DND-41 (cell line): ENCODE data around the gene CD200.

ENCODE experiments used
- CTCF ChIP-seq: IDR thresholded peaks from 2 replicates; pipeline ENCODE4 v1.5.1; 2012; ENCODE audit warnings: borderline replicate concordance, low read length, moderate library complexity, mild to moderate bottlenecking; ENCODE audit not compliant: poor library complexity, severe bottlenecking; ENCODE audit errors: extremely low read depth
- EZH2 ChIP-seq: IDR thresholded peaks from 3 replicates; pipeline ENCODE4 v1.6.1; 2012; ENCODE audit warnings: borderline replicate concordance, low read depth, mild to moderate bottlenecking, moderate library complexity, low read length, inconsistent platforms; ENCODE audit not compliant: severe bottlenecking

GRCh38 chr3:112409041-112409440, 76.1 kb downstream of the CD200 start:
- TF ChIP-seq CTCF (no peak), EZH2 (no peak)
